HG02642 (cell line): Measurements from ENCODE around the gene DOHH.
"Not testable (repeated sequence)": the region's sequence is repeated elsewhere in the genome, so short reads cannot be mapped to it uniquely, and the experiment has no call there.

Source experiments
- ATAC-seq: cut with Tn5 transposase; IDR thresholded peaks from one replicate; pipeline ENCODE4 v1.9.1; 2021; ENCODE audit warnings: mild to moderate bottlenecking; ENCODE audit not compliant: unreplicated experiment, poor library complexity

Gene DOHH

DNA sequence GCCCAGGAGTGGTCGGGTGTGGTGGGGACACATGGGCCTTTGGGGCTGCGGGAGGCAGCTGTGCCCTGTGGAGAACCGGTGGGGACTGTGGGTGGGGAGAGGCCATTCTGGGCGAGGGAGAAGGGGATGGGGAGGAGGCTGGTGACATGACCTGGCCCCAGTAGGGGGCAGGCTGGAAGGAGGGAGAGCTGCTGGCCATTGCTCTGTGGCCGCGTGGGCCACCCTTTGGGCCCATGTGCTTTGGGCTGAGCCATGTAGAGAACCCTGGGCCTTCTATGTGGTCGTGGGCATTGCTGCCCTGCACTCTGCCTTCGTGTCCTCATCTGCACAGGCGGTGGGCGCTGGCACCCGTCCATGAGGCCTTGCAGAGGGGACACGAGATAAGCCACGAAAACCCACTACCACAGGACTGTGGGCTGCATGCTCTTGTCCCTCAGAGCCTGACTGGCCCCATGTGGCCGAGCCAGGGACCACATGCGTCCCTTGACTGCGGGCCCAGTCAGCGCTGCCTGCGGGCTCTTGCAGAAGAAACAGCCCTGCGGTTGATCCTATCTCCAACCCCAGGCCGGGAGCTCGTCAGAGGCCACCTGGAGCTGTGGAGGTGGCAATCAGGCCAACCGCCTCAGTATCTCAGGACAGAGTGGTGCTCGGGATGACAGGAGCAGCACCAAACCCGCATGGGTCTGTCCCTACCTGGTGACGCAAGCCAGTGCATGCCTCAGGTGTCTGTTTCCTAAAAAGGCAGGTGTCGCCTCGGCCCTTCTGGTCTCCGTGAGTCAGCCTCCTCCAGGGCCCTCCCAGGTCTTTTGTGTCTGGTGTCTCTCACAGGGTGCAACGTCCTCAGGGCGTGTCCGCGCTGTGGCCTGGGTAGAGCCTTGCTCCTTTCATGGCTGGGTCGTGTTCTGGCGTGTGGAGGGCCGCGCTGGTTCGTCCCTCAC is 20.0 kb upstream of the DOHH start:
- no peak for ATAC-seq

DNA sequence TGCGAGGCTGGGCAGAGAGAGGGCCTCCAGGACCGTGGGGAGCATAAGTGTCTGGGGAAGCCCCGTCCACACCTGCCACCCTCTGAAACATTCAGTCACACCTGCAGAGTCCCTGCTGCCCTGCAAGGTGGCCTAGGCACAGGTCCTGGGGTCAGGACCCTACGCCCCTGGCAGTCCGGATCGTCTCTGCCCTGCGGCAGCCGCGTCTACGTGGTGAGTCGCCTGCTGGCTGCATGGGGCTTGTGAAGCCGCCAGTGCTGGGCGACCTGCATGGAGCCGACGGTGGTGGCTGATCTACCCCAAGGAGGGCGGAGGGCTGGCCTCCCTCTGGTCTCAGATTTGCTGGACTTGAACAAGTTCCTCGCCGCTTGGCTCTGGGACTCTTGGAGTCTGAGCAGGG is 18.7 kb upstream of the DOHH start:
- ATAC-seq = no peak

DNA sequence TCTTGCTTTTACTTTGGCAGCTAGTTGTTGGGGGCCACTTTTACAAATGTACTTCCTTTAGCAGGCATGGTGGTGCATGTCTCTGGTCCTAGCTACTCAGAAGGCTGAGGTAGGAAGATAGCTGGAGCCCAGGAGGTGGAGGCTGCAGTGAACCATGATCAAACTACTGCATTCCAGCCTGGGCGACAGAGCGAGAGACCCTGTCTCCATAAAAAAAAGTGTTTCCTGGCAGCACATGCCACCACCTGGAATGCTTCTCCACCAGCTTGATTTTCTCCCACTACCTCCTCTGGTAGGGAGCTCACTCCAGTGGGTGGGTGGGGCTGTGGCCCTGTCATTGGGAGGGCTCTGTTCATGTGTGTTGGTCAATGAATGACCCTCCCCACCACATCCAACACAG is 18.2 kb upstream of the DOHH start:
- no peak for ATAC-seq

DNA sequence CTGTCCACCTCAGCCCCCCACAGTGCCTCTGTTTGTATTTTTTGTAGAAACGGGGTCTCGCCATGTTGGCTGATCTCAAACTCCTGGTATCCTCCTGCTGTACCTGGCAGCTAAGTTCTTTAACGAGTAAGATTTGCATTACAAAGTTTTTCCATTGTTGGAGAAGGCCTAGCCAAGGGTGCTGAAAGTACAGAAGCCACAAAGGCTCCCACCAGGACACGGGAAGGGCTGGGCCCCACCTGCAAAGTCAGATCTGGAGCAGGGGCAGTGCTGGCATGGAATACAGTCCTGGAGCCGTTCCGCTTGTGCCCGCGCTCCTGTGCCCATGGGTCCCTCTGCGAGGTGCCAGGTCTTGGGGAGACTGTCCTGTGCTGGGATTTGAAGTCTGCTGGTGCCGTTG is 17.8 kb upstream of the DOHH start:
- no peak for ATAC-seq

DNA sequence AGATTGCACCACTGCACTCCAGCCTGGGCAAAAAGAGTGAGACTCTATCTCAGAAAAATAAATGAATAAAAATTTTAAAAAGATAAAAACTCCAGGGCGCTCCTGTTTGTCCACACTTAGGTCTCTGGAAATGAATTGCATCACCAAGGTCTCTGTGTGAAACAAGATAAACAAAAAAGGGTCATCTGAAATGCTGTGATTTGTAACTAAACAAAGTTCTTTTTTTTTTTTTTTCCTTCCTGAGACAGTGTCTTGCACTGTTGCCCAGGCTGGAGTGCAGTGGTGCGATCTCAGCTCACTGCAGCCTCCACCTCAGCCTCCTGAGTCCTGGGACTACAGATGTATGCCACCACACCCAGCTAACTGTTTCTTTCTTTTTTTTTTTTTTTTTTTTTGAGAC is 17.2 kb upstream of the DOHH start:
- ATAC-seq = no peak

DNA sequence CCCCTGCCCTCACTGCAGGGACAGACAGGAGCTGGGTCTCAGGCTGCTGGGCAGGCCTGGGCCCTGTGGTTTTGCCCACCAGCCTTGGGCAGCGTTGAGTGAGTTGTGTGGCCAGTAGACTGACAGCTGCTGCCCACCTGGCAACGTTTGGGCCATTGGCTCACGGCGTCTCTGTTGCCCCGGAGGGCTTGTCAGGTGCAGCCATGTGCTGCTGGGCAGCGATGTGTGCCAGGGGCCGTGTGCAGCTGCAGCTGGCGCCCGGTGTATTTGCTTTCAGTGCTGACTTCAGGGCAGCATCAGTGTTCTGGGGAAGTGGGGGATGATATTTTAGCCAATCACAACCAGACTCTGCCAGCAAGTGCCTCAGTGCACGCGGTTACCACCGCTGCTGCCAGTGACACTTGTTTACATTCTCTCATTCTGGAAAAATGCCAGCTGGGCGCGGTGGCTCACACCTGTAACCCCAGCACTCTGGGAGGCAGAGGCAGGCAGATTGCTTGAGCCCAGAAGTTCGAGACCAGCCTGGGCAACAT is 16.3 kb upstream of the DOHH start:
- no peak for ATAC-seq

DNA sequence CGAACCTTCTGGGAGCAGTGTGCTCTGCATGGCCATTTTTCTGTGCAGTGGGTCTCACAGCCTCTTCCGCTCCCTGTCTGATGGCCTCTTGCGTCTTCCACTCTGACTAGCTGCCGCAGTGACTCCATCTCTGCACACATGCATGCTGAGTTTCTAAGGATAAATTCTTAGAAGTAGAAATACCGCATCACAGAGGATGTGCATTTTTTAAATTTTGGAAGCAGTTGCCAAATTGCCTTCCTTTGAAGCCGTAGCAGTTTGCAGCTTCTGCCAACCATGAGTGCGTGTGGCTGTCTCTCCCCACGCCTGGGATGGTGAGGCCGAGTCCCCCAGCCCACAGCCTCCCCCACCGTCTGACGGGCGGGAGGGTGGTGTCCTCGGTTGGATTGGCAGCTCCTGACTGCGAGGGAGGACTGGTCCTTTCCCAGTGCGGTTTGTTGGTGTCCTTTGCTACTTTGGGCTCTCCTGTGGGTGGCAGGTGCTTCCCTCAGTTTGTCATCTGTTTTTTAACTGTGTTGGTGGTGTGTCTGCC is 15.5 kb upstream of the DOHH start:
- no peak for ATAC-seq

DNA sequence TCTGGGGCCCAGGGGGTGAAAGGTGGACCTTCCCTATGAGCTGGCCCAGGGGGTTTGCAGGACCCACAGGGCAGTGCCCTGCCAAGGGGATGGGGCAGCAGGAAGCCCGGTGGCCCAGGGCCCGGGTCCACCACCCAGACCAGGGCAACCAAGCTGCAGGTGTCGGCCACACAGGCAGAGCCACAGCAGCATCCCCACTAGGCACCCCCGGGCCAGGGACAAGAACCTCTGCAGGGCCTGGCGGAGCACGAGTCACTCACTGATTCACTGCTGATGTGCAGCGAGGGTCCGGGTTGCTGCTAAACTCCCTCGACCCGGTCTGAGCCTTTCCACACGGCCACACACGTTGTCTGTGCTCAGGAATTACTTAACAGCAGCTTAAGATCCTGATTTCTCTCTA is 14.5 kb upstream of the DOHH start:
- no peak for ATAC-seq

DNA sequence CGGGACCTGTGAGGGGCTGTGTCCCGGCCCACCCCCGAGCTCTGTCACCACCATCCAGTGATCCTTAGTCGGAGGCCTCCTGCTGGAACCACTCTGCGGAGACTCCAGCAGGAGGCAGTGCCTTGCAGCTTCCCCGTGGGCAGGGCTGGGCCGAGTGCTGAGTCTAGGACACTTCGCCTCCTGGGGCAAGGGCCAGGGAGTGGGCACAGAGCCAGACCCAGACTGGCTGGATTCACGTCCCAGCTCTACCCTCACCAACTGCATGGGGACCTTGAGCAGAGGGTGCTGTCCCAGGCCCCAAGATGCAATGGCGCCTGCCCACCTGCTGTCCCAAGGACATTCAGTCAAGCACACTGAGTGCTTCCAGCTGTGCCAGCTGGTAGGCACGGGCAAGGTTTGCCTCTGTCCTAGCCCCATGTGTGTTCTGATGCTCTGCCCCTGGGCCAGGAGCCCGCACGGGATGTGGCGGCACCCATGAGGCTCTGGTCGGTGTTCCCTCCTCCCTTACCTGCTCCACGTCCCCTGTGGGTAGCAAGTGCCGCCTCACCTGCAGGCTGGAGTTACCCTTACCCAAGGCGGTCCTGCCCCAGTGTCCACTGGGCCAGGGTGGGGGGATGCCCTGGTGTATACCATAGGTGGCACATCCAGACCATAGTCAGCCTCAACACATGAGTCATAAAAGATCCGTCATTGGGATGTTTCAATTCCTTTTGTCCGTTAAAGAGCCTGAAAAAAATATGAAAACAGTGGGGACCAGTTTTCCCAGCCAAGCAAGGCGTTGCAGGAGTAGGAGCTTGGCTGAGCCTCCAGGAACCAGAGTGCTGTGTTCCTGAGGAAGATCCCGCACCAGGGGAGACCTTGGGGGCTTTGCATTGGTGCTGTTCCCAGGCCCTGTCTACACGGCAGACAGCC is 13.0 kb upstream of the DOHH start:
- ATAC-seq = no peak

DNA sequence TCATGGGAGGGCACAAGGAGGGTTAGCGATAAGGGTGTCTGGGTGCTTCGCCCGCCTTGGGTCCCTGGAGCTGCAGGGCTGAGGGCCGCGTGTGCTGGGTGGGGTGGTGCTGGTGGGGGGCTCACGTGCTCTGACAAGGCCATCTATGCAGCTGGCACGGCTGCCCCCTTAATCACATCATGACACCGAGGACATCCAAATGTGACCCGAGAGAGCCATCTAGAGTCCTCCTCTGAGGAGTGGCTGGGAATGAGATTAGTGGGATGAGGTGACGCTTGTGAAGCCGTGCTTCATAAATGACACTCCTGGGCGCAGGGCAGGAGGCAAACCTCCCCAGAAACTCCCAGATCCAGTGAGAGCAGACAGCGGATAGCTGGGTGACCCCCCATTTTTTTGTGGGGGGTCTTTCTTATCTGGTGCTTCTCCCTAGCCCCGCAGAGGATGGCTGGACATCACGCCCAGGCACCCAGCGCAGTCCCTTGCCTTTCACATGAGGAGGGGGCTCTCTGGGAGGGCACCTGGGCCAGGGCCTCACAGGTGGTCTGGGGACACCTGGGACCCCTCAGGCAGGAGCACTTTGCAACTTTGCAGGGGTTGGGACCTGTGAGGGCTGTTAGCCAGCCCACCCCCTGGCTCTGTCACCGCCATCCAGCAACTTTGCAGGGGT is 12.2 kb upstream of the DOHH start:
- ATAC-seq = no peak

DNA sequence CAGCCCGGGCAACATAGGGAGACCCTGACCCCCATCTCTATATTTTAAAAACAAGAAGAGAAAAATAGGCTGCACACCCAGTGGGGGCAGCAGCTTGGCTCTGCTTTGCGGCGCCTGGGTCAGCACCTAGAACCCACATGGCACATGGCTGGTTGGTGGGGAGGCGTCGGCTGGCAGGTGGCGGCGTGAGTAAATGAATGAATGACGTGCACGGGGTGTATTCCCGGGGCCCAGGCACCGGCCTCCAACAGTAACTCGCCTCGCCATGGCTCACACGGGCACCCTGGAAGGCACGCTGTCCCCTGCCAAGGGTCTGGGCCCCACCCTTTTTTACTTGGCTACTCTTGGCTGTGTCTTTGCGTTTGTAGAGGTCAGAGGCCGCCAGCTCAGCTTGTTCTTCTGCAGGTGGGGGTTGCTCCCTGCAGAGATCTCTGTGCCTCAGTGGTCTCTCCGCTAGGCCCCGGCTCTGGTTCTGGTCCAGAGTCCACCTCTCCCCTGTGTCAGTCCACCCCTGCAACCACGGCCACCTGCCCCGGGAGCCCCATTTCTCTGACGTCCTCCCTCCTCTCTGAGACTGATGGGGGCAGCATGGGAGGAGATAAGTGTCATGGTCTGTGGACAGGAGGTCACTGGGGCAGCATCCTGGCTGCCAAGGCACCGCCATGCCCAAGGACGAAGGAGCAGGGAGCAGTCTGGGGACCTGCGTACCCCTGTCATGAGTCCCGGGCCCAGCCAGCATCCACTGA is 11.2 kb upstream of the DOHH start:
- ATAC-seq = no peak

DNA sequence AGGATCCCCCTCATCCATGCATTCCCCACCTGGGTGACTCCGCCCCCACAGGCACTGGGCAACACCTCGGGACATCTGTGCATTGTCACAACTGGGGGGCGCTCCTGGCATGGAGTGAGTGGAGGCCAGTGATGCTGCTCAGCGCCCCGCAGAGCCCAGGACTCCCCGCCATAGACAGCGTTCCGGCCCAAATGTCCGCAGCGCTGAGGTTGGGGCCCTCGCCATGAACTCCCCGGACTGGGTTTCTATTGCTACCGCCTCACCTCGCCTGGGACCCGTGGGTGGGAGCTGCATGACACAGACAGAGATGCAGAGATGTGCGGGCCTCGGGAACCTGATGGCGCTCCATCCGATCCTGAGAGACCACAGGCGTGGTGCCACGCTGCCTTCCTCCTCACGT is 10.3 kb upstream of the DOHH start:
- no peak for ATAC-seq

DNA sequence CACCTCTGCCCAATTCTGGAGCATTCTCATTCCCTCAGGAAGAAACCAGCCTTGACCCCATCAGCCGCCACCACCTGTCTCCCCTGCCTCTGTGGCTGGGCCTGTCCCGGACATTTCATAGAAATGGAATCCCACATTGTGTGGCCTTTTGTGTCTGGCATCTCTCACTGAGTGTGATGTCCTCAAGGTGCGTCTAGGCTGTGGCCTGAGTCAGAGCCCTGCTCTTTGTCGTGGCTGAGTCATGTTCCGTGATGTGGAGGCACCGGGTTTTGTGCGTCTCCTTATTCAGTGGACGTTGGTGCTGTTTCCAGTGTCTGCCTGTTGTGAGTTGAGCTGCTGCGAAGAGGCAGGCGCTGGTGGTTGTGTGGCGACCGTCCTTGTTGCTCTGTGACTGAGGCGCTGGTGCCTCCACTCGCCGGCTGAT is 9.1 kb upstream of the DOHH start:
- ATAC-seq = no peak

DNA sequence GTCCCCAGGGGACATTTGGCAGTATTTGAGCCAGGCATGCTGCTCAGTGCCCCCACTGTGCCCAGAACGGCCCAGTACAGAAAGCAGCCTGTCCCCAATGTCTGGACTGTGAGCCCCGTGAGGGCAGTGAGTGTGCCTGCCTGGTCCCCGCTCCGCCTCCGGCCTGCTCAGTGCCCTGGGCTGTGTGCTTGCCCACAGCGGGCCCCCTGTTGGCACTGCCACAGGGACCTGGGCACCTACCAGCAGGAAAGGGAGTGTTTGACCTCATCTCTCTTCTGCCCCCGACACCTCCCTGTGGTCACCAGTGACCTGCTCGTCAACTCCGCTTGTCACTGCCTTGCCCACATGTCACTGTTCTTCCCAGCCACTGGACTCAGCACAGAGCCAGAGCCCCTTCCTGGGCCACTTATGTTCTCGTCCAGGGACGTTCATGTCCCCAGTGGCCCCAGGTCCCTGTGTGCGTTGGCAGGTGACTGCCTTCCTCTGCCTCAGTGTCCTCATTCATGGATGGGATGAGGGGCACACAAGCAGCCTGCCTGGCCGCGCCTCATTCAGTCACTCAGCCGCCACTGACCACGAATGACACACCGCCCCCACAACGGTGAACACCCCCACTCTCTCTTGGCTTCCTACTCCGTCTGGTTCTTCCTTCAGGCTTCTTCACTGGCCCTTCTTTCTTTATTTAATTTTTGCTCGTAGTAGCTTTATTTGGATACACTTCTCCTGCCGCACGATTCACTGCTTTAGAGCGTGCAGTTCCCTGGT is 8.5 kb upstream of the DOHH start:
- no peak for ATAC-seq

DNA sequence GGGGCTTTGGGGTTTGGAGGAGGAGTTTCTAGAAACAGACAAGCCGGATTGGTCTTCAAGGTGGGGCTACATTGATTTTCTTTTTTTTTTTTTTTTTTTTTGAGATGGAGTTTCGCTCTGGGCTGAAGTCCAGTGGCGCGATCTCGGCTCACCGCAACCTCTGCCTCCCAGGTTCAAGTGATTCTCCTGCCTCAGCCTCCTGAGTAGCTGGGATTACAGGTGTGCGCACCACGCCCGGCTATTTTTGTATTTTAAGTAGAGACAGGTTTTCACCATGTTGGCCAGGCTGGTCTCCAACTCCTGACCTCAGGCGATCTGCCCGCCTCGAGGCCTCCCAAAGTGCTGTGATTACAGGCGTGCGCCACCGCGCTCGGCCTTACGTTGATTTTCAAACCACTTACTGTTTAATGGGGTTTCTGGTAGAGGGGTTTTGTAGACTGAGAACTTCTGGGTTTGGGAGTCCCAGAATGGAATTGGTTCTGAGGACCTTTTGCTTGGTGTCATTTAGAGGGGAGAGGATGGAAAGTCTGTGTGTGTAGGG is 7.7 kb upstream of the DOHH start:
- not testable (repeated sequence) for ATAC-seq

DNA sequence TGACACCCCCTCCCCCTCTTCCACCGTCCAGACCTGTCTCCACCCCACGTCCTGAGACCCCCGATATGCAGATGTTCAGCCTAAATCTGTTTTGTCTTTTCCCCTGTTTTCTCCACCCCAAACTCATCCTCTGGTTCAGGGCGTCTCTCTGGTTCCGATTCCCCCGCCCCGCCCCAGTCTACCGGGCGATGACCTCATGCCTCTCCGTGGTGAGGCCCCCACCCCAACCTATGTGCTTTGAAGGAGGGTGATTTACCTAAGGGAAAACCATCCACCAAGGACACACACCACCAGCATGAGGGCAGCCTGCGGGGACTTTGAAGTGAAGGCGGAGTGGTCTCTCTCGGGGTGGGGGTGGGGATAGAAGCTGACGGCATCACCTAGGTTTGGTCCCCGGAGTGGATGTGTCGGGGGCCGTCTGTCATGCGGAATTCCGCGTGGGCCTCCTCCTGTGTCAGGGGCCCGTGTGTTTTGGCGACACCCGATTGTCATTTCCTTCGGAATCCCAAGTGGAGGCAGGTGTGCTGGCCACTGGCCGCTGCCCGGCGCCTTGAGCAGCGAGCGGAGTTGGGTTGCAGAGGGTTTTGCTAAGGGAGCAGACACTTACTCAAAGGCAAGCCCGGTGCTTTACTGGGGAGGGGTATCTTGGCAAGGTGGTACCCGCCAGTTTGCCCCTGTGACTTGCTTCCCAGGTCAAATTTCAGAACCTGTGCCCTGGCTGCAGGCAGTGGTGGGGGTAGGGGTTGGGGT is 7.1 kb upstream of the DOHH start:
- ATAC-seq = no peak

DNA sequence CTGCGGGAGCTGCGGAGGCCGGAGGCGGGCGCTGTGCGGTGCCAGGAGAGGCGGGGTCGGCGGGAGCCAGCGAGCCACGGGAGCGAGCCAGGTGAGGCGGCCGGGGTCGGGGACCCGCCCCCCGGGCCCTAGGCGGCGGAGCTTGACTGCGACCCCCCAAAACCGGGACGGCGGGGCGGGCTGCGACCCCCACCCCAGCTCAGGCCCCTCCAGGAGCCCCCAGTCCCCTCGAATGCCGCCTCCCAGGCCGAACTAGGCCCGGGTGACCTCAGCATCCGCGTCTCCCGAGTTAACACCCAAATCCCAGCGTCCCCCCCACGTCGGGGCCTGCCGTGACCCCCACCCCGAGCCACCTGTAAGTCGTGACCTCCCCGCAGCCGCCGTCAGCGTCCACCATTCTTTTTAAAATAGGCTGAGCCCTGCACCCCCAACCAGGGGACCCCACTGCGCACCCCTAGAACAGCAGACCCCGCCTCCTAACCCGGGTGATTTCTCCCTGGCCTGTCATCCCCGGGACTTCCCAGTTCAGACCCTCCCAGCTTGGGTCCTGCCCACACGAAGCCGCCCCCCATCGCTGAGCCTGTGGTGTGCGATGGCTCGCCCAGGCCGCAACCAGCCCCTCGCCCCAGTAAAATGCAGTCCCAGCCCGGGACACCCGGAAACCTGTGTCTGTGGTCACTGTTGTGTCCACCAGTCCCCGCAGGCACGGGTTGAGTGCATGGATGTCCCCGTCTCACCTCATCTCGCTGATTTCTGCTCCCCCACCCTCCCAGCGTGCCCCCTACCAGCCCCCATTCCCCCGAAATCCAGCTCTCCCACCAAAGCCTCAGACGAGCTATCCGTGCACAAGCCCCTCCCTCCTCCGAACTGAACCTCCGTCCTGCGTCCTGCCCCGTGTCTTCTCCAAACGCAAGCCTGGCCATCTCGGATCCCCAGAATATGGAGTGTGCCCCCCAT is 6.2 kb upstream of the DOHH start:
- peak; percentile 11 for ATAC-seq
